ENCODE measurements around the gene CTIF.

CTIF gene

DNA sequence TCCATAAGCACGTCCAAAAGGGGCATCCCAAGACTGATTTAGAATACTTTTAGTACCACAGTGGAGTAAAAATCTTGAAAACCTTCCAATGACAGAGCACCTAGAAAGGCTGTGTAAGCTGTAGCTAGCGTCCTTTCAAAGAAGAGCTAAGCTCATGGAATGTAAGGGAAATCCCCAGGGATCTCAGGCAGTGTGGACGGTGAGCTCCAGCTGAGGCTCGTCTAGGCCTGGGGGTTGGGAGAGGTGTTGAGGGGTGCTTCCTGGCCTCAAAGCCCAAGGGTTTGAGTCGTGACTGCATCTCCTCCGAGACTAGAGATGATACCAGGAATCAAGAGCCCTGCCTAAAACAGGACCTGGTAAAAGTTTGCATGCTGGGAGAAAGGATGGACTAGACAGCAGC is 7.6 kb downstream of the CTIF start:
- TF ChIP-seq, protein P1, sequence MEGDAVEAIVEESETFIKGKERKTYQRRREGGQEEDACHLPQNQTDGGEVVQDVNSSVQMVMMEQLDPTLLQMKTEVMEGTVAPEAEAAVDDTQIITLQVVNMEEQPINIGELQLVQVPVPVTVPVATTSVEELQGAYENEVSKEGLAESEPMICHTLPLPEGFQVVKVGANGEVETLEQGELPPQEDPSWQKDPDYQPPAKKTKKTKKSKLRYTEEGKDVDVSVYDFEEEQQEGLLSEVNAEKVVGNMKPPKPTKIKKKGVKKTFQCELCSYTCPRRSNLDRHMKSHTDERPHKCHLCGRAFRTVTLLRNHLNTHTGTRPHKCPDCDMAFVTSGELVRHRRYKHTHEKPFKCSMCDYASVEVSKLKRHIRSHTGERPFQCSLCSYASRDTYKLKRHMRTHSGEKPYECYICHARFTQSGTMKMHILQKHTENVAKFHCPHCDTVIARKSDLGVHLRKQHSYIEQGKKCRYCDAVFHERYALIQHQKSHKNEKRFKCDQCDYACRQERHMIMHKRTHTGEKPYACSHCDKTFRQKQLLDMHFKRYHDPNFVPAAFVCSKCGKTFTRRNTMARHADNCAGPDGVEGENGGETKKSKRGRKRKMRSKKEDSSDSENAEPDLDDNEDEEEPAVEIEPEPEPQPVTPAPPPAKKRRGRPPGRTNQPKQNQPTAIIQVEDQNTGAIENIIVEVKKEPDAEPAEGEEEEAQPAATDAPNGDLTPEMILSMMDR (IDR thresholded peaks at IDR 0.05; ENCODE audit: insufficient read depth, low read length, missing control alignments), result no peak
- H3K4me3 ChIP-seq (ENCODE audit: low read depth, low read length), result no peak overlapping the region
- ChIA-PET CTCF (interaction anchor here (0.7 to 7.0 kb wide), 7 partner anchors 8 to 149 kb away, joined by 3 to 52 read pairs (median 3); no protein-coding TSS in a partner anchor), POLR2A (interaction anchor here (0.9 to 1.5 kb wide), 7 partner anchors 9 to 77 kb away, joined by 3 to 4 read pairs (median 3); no protein-coding TSS in a partner anchor)
- DNase-seq (ENCODE audit: low read depth, low spot score), result no peak

- TF ChIP-seq, protein P1 (IDR thresholded peaks at IDR 0.05; ENCODE audit: insufficient read depth, low read length, missing control alignments), result no peak
- ChIA-PET CTCF (interaction anchor here (0.9 to 7.0 kb wide), 5 partner anchors 16 to 148 kb away, joined by 3 to 52 read pairs (median 3); no protein-coding TSS in a partner anchor), POLR2A (interaction anchor here (0.7 to 1.1 kb wide), 4 partner anchors 9 to 23 kb away, joined by 3 to 5 read pairs (median 3); partner anchors contain the start of gene CTIF)
- H3K4me3 ChIP-seq (ENCODE audit: low read depth, low read length), result peak overlapping the region; percentile 16
- DNase-seq (ENCODE audit: low read depth, low spot score), result no peak
Observed at GRCh38 chr18:48547531-48547981, 8.7 kb downstream of the CTIF start.

- TF ChIP-seq, protein P1 (IDR thresholded peaks at IDR 0.05; ENCODE audit: insufficient read depth, low read length, missing control alignments), result no peak
- H3K4me3 ChIP-seq (ENCODE audit: low read depth, low read length), result peak overlapping the region; percentile 16
- peak; percentile 73 for DNase-seq (ENCODE audit: low read depth, low spot score)
- ChIA-PET CTCF (interaction anchor here (0.9 to 7.0 kb wide), 4 partner anchors 9 to 103 kb away, joined by 3 to 52 read pairs (median 3); no protein-coding TSS in a partner anchor), POLR2A (interaction anchor here (0.7 to 1.2 kb wide), 3 partner anchors 9 to 24 kb away, joined by 3 to 5 read pairs (median 3); partner anchors contain the start of gene CTIF)
Observed at GRCh38 chr18:48548011-48548771, 9.4 kb downstream of the CTIF start.

- POLR2A ChIA-PET, result interaction anchor here (1.2 kb wide), 1 partner anchor 8 kb away, joined by 3 read pairs; no protein-coding TSS in a partner anchor
Observed at GRCh38 chr18:48548921-48549320, 10.1 kb downstream of the CTIF start.

DNA sequence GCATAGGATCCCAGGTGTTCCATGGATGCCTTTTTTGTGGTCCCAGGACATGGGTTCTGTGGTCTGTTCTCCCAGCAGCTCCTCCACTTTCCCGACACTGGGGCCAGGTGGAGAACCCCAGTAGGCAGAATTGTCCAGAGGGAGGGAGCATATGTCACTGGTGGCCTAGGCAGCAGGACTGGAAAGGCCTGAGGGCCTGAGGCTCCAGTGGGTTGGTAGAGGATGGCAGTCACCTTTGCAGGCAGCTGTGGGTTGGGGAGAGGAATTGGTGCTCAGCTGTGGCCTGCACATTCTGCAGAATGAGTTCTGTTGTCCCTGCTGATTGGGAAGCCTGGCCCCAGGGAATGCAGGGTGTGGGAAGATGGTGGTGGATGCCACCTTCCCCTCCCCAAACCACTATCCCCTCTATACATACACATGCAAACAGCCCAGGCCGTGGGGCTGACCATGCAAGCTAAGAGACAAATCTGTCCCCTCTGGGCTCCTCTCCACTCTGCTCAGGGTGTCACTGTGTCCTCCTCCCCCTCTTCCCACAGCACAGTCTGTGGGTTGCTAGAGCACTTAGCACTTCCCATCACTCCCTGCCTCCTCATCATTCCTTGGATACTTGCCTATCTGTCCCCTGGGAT is 11.4 kb downstream of the CTIF start:
- H3K4me3 ChIP-seq (ENCODE audit: low read depth, low read length), result no peak overlapping the region
- TF ChIP-seq, protein P1 (IDR thresholded peaks at IDR 0.05; ENCODE audit: insufficient read depth, low read length, missing control alignments), result no peak
- ChIA-PET POLR2A (no interaction called here), CTCF (interaction anchor here (0.8 to 1.0 kb wide), 2 partner anchors 29 to 48 kb away, joined by 3 read pairs; no protein-coding TSS in a partner anchor)
- no peak for DNase-seq (ENCODE audit: low read depth, low spot score)

More at GRCh38 chr18:48548921-48549320, 10.1 kb downstream of the CTIF start:
- DNase-seq (ENCODE audit: low read depth, low spot score), result no peak
- CTCF ChIA-PET, result interaction anchor here (1.0 to 7.0 kb wide), 2 partner anchors 8 to 74 kb away, joined by 3 to 52 read pairs; no protein-coding TSS in a partner anchor
- H3K4me3 ChIP-seq (ENCODE audit: low read depth, low read length), result no peak overlapping the region
- TF ChIP-seq, protein P1 (IDR thresholded peaks at IDR 0.05; ENCODE audit: insufficient read depth, low read length, missing control alignments), result no peak
